HG03558 (cell line): ENCODE data around the gene ZXDA.
"Not testable (repeated sequence)": the region's sequence is repeated elsewhere in the genome, so short reads cannot be mapped to it uniquely, and the experiment has no call there.

Experiments
- ATAC-seq: cut with Tn5 transposase; IDR thresholded peaks from one replicate; pipeline ENCODE4 v1.9.1; 2021; ENCODE audit warnings: moderate number of reproducible peaks; ENCODE audit not compliant: unreplicated experiment; ENCODE audit errors: extremely low read depth

Gene ZXDA, protein sequence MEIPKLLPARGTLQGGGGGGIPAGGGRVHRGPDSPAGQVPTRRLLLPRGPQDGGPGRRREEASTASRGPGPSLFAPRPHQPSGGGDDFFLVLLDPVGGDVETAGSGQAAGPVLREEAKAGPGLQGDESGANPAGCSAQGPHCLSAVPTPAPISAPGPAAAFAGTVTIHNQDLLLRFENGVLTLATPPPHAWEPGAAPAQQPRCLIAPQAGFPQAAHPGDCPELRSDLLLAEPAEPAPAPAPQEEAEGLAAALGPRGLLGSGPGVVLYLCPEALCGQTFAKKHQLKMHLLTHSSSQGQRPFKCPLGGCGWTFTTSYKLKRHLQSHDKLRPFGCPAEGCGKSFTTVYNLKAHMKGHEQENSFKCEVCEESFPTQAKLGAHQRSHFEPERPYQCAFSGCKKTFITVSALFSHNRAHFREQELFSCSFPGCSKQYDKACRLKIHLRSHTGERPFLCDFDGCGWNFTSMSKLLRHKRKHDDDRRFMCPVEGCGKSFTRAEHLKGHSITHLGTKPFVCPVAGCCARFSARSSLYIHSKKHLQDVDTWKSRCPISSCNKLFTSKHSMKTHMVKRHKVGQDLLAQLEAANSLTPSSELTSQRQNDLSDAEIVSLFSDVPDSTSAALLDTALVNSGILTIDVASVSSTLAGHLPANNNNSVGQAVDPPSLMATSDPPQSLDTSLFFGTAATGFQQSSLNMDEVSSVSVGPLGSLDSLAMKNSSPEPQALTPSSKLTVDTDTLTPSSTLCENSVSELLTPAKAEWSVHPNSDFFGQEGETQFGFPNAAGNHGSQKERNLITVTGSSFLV

GRCh38 chrX:57910287-57910912 lies at the start of gene ZXDA:
TSS of gene ZXDA (minus strand) at chrX:57910458. CDS start at chrX:57910420, 38 bp downstream.
- peak; percentile 17 for ATAC-seq

- ATAC-seq: no peak
These were observed 42.0 kb upstream of the ZXDA start for GRCh38 chrX:57952320-57952678.

- ATAC-seq: no peak
These were observed 41.5 kb upstream of the ZXDA start for GRCh38 chrX:57951666-57952319.

DNA sequence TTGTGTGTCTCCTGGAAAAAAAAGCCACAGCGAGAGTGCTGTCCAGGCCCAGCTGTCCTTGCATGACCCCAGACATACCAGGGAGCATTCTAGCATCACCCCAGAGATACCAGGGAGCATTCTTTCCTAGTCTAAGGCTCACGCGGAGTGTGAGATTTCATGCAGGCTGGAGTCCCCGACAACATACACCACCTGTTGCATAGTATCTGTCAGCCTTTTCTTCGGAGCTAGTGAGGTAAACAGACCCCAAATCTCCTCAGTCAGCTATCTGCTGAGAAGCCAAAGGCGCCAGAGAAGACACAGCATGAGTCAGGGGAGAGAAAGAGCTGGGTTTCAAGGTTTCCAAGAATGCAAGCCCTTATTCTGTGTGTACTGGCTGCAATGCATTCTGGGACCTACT lies 23.1 kb upstream of the ZXDA start:
- no peak for ATAC-seq

DNA sequence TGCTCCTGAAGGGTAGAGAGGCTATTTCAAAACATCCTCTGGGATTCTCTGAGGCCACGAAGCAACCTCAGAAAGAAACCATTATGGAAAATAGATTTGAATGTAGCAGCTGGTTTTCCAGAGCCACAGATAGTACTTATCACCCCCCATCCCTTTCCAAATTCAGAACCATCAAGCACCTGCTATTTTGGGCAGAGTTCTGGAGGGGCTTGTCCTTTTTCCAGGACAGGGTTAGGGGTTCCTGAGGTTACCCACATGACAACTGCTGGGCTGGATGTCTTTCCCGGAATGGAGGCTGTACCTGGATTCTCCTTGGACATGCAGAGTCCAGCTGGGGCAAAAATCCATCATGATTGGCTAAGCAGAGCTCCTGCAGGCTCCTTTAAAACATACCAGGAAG lies 22.0 kb upstream of the ZXDA start:
- ATAC-seq: no peak

- no peak for ATAC-seq
These were observed 19.8 kb upstream of the ZXDA start for GRCh38 chrX:57930051-57930450.

DNA sequence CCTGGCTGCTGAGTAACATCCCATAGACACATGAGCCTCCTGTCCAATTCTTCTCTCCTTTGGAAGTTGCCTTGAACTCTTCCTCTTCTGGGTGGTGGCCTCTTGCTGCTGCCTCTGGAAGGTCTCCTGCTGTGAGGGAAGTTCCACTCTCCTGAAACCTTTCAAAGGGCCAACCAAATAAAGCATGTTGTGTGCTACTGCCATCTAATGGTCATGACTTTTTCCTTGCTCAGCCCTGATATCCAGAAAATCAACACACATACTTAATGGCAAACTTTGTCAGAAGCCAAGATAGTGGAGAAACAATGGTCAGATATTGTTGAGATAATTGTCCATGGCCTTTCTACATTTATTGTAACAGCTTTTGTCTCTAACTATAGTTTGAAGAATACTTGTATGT lies 19.1 kb upstream of the ZXDA start:
- ATAC-seq: no peak

- ATAC-seq: no peak
These were observed 15.5 kb upstream of the ZXDA start for GRCh38 chrX:57925806-57926205.

- no peak for ATAC-seq
These were observed 8.6 kb upstream of the ZXDA start for GRCh38 chrX:57918750-57919436.

DNA sequence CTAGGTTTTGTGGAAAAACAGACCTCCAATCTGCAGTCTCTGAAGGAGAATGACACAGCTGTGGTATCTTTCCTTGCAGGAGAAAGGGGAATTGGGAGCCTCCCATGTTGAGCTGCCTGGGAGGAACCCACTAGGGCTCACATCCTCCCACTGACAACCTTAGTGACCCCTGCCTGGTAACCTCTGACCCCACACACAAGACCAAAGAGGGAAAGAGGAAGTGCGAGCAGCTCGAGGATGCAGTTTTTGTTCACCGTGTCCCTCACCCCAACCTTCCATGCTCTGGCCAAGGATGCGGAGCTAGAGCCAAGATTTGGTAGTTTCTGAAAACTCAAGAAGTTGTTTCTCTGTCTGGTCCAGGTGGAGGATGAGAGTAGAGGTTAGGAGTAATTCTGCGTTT lies 5.4 kb upstream of the ZXDA start:
- no peak for ATAC-seq

- peak; percentile 69 for ATAC-seq
These were observed 517 bp downstream of the ZXDA start for GRCh38 chrX:57909595-57910286.

DNA sequence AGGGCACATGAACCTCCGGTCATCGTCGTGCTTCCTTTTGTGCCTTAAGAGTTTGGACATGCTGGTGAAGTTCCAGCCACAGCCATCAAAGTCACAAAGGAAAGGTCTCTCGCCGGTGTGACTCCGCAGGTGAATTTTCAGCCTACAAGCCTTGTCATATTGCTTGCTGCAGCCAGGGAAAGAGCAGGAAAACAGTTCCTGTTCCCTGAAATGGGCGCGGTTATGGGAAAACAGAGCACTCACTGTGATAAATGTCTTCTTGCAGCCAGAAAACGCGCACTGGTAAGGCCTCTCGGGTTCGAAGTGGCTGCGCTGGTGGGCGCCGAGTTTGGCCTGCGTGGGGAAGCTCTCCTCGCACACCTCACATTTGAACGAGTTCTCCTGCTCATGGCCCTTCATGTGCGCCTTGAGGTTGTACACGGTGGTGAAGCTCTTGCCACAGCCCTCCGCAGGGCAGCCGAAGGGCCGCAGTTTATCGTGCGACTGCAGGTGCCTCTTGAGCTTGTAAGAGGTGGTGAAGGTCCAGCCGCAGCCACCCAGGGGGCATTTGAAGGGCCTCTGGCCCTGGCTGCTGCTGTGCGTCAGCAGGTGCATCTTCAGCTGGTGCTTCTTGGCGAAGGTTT lies 1.2 kb downstream of the ZXDA start:
- not testable (repeated sequence) for ATAC-seq

DNA sequence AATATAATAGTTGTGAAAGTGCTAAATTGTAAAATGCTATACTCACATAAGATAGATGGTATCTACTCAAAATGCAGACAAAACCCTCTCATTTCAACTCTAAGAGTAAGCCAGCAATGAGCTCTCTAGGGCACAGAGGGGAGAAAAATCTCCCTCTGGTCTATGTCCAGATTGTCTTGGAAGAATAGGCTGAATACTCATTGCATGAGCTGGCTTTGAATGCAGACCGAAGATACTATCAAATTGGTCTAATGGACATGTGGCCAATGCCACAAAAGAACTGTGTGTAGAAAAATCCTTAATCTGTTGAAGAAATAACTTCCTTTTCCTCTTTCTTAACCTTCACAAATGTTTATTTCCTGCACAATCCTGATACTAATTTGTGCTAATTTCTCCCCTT lies 3.5 kb downstream of the ZXDA start:
- no peak for ATAC-seq

- no peak for ATAC-seq
These were observed 5.1 kb downstream of the ZXDA start for GRCh38 chrX:57905141-57905540.

DNA sequence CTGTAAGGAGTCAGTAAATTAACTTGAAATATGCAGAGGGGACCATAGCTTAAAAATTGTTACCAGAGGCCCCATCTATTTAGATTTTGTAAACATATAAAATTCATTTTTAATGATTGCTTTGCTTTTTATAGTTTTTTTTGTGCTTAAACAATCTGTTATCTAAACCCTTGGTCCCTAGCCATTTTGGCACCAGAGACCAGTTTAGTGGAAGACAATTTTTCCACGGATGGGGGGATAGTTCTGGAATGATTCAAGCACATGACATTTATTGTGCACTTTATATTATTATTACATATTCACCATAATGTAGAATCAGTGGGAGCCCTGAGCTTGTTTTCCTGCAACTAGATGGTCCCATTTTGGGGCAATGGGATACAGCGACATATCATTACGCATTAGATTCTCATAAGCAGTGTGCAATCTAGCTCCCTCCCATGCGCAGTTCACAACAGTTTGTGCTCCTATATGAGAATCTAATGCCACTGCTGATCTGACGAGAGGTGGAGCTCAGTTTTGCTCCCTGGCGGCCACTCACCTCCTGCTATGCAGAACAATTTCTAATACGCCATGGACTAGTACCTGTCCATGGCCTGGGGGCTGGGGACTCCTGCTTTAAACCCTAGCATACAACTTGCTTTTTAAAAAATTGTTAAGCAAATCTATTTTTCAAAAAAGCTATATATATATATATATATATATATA lies 5.9 kb downstream of the ZXDA start:
- no peak for ATAC-seq

DNA sequence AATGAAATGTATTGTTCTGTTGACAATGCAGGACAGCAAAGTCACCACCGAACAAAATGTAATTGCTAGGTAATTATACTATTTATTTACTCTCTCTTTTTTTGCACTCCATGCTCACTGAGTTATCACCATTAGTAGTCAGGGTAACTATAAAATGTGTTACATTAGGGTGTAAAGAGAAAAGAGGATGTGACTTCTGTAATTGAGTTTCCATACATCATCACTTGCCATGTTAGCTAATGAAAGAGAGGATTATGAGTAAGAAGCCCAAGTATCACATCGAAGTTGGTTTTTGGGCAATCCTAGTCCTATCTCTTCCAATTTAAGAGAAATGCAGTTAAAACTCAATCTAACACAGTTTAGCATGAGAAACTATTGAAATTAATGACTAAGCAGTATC lies 7.6 kb downstream of the ZXDA start:
- no peak for ATAC-seq

DNA sequence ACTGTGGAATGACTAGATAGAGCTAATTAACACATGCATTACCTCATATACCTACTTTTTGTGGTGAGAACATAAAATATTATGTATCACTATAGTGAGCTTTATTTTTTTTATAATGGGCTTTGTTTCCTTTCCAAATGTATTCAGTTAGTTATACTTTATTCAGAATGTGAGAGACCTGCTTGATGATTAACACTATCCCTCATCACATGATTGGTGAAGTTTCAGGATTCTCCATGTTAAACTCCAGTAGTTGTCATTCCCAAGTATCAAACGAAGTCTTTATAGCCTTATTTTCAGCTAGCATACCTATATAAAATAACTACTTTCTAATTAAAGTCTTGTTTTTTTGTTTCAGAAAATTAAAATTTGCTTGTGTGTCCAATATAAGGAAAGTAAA lies 8.8 kb downstream of the ZXDA start:
- ATAC-seq: no peak

- ATAC-seq: no peak
These were observed 9.3 kb downstream of the ZXDA start for GRCh38 chrX:57900975-57901374.

- ATAC-seq: no peak
These were observed 10.4 kb downstream of the ZXDA start for GRCh38 chrX:57899906-57900305.
